Astrocyte (in vitro differentiated cells and primary cell): Measurements from ENCODE around the gene TMEM97. TPM values are rescaled to one million over a fixed set of nuclear protein-coding genes. Genes with fewer than 3 reads are reported as not detected.

Source experiments
- DNase-seq: peaks from one replicate; pipeline ENCODE4 v3.0.0-alpha.2; 2010; ENCODE audit warnings: low read depth
- FAIRE-seq: peaks from 2 replicates; lab custom pipeline; 2011; peaks lifted over from hg19 to GRCh38; lab: Jason Lieb, UNC
- H2AFZ ChIP-seq: 2 replicates; pipeline ENCODE4 v1.6.0; 2012; ENCODE audit warnings: low read depth, low read length, inconsistent platforms
- H3K27ac ChIP-seq: 2 replicates; pipeline ENCODE4 v1.5.1; 2011; ENCODE audit warnings: low read depth, low read length, inconsistent platforms
- H3K27me3 ChIP-seq: 2 replicates; pipeline ENCODE4 v1.6.0; 2011; ENCODE audit warnings: low read length, inconsistent platforms; ENCODE audit not compliant: insufficient read depth
- H3K36me3 ChIP-seq: 2 replicates; pipeline ENCODE4 v1.5.1; 2011; ENCODE audit warnings: low read length, inconsistent platforms; ENCODE audit not compliant: insufficient read depth
- H3K4me1 ChIP-seq: 2 replicates; pipeline ENCODE4 v1.5.1; 2011; ENCODE audit warnings: low read length, inconsistent platforms; ENCODE audit not compliant: insufficient read depth
- H3K4me2 ChIP-seq: 2 replicates; pipeline ENCODE4 v1.6.0; 2012; ENCODE audit warnings: low read length, inconsistent platforms
- H3K4me3 ChIP-seq: 2 replicates; pipeline ENCODE4 v1.5.1; 2011; ENCODE audit warnings: low read depth, mild to moderate bottlenecking, low read length, inconsistent platforms; ENCODE audit not compliant: insufficient read depth
- H3K79me2 ChIP-seq: 2 replicates; pipeline ENCODE4 v1.6.0; 2012; ENCODE audit warnings: mild to moderate bottlenecking, low read length, inconsistent platforms; ENCODE audit not compliant: insufficient read depth
- H3K9ac ChIP-seq: 2 replicates; pipeline ENCODE4 v1.6.0; 2012; ENCODE audit warnings: mild to moderate bottlenecking, low read length, inconsistent platforms
- H3K9me3 ChIP-seq: 2 replicates; pipeline ENCODE4 v1.5.1; 2012; ENCODE audit warnings: low read depth, mild to moderate bottlenecking, low read length, inconsistent platforms; ENCODE audit not compliant: insufficient read depth
- H4K20me1 ChIP-seq: 2 replicates; pipeline ENCODE4 v1.6.0; 2012; ENCODE audit warnings: low read length, inconsistent platforms; ENCODE audit not compliant: insufficient read depth
- H3K27ac Mint-ChIP-seq: one replicate; pipeline ENCODE4 v1.8.0; 2021; ENCODE audit warnings: mild to moderate bottlenecking, mixed read lengths; ENCODE audit not compliant: unreplicated experiment
- H3K27me3 Mint-ChIP-seq: one replicate; pipeline ENCODE4 v1.8.0; 2021; ENCODE audit warnings: low read depth, mixed read lengths; ENCODE audit not compliant: unreplicated experiment
- H3K36me3 Mint-ChIP-seq: one replicate; pipeline ENCODE4 v1.8.0; 2021; ENCODE audit warnings: low read depth, mixed read lengths; ENCODE audit not compliant: unreplicated experiment
- H3K4me1 Mint-ChIP-seq: one replicate; pipeline ENCODE4 v1.8.0; 2021; ENCODE audit warnings: low read depth, mixed read lengths; ENCODE audit not compliant: unreplicated experiment
- H3K4me3 Mint-ChIP-seq: one replicate; pipeline ENCODE4 v1.8.0; 2021; ENCODE audit warnings: mild to moderate bottlenecking, moderate library complexity, mixed read lengths; ENCODE audit not compliant: unreplicated experiment
- H3K9me3 Mint-ChIP-seq: one replicate; pipeline ENCODE4 v1.8.0; 2021; ENCODE audit warnings: mild to moderate bottlenecking, mixed read lengths; ENCODE audit not compliant: unreplicated experiment
- CTCF ChIP-seq: IDR thresholded peaks from 2 replicates; pipeline ENCODE4 v1.5.1; 2011; ENCODE audit warnings: low read depth, mild to moderate bottlenecking, inconsistent platforms, low read length, moderate library complexity; ENCODE audit not compliant: insufficient read depth
- EZH2 ChIP-seq: IDR thresholded peaks from 2 replicates; pipeline ENCODE4 v1.6.1; 2012; ENCODE audit warnings: mild to moderate bottlenecking, low read length, inconsistent platforms; ENCODE audit not compliant: insufficient read depth
- total RNA-seq: library from RNA; stranded (reverse); gene quantifications from 2 replicates; pipeline ENCODE4 v1.2.1, GENCODE V29; 2021

TMEM97 gene
- total RNA-seq, 1 donor from 2014 or later, result 20.4 TPM

DNA sequence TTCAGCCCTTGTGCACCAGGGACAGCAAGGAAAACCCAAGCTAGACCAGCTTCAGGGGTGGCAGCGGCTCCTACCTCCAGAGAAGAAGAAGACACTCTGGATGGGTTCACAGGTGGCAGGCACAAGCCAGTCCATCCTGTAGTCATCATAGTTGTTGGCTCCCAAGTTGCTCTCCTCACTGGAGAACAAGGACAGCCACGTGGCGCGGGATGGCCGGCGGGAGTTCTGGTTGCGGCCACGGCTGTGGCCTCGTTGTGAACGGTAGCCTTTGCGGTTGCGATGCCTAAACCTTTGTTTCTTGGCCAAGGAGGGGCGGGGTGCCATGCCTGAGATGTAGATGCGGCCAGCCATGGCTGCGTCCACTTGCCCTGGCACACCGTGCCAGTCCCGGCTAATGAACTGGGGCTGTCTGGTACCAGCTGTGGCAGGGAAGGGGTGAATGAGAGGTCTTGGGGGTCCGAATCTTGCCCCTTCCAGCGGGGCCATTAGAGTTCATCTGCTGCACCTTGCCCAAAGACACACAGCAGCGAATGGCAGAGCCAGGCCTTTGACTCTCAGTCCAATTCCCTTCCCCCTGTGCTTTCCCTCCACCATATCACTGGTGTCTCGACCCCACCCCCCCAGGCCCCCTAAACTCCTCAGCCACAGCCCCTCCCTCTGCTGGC lies 48.8 kb downstream of the TMEM97 start:
- peaks cover 16% of the 10 kb centered on the region for H3K4me1 ChIP-seq
- Mint-ChIP-seq H3K4me1 (peaks cover 11% of the 10 kb centered on the region), H3K36me3 (peaks cover 3% of the 10 kb centered on the region), H3K9me3 (no peaks in the 10 kb centered on the region), H3K27me3 (no peaks in the 10 kb centered on the region), H3K4me3 (no peak overlapping the region), H3K27ac (no peak overlapping the region)
- H3K9me3 ChIP-seq, result no peaks in the 10 kb centered on the region
- H3K27ac ChIP-seq, result no peak overlapping the region
- peaks cover 6% of the 10 kb centered on the region for H4K20me1 ChIP-seq
- H3K4me2 ChIP-seq, result no peak overlapping the region
- FAIRE-seq (no peak), DNase-seq (no peak)
- H3K79me2 ChIP-seq, result peaks cover under 1% of the 10 kb centered on the region
- H3K4me3 ChIP-seq, result no peak overlapping the region
- TF ChIP-seq EZH2 (no peak), CTCF (no peak)
- peaks cover under 1% of the 10 kb centered on the region for H3K36me3 ChIP-seq
- H3K9ac ChIP-seq, result no peak overlapping the region
- no peak overlapping the region for H2AFZ ChIP-seq
- H3K27me3 ChIP-seq, result no peaks in the 10 kb centered on the region

DNA sequence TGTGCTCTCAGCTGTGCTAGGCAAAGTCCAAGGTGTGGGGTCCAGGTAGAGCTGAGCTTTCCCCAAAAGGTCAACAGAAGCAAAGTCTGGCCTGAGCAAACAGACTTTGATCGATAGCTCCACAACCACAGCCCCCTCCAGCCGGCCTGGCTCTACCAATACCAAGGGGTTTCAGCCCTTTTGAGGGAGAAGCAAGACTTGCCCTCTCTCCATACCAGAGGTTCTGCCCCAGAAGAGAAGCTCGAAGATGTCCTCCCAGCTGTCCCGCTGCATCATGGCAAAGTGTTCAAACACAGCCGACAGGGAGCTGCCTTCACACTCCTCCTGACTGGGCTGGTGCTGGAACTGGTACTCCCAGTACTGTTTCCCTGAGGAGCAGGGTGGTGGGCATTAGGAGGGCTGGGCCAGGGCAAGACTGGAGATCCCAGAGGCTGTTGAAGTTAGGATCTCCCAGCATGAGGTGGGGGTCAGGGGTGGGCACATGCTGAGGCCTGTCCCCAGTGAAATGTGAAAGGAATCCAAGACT lies 49.4 kb downstream of the TMEM97 start:
- no peak overlapping the region for H3K4me2 ChIP-seq
- H3K4me3 ChIP-seq, result no peak overlapping the region
- no peak for TF ChIP-seq EZH2
- TF ChIP-seq CTCF, result no peak
- no peak for FAIRE-seq
- H2AFZ ChIP-seq, result no peak overlapping the region
- H3K9ac ChIP-seq, result no peak overlapping the region
- H3K4me3 Mint-ChIP-seq, result no peak overlapping the region
- H3K36me3 ChIP-seq, result no peaks in the 10 kb centered on the region
- H3K27ac ChIP-seq, result no peak overlapping the region
- no peak for DNase-seq
- H3K9me3 ChIP-seq, result no peaks in the 10 kb centered on the region
- peaks cover 12% of the 10 kb centered on the region for H3K4me1 Mint-ChIP-seq
- H3K79me2 ChIP-seq, result peaks cover 6% of the 10 kb centered on the region
- peaks cover 21% of the 10 kb centered on the region for H3K4me1 ChIP-seq
- H3K27ac Mint-ChIP-seq, result no peak overlapping the region
- no peaks in the 10 kb centered on the region for H3K9me3 Mint-ChIP-seq
- H4K20me1 ChIP-seq, result peaks cover 12% of the 10 kb centered on the region
- no peaks in the 10 kb centered on the region for H3K27me3 ChIP-seq
- peaks cover 3% of the 10 kb centered on the region for H3K36me3 Mint-ChIP-seq
- peaks cover 3% of the 10 kb centered on the region for H3K27me3 Mint-ChIP-seq
